Mesenchymal stem cell (in vitro differentiated cells and primary cell): ENCODE results near the gene RRP9.
"Not testable (repeated sequence)": the region's sequence is repeated elsewhere in the genome, so short reads cannot be mapped to it uniquely, and the experiment has no call there.

Experiments used
- DNase-seq: peaks from one replicate; pipeline ENCODE4 v3.0.0-alpha.2; 2013
- H2AFZ ChIP-seq: one replicate; pipeline ENCODE4 v1.6.1; 2013; ENCODE audit warnings: low read depth, mild to moderate bottlenecking, control low read depth, inconsistent platforms, low read length, moderate library complexity
- H2AK5ac ChIP-seq: 2 replicates; pipeline ENCODE4 v1.6.1; 2013; ENCODE audit warnings: low read length, moderate library complexity, mild to moderate bottlenecking, inconsistent platforms; ENCODE audit not compliant: severe bottlenecking
- H2BK120ac ChIP-seq: one replicate; pipeline ENCODE4 v1.6.1; 2013; ENCODE audit warnings: low read depth, mild to moderate bottlenecking, inconsistent platforms, low read length, moderate library complexity
- H2BK12ac ChIP-seq, 2 experiments: one replicate each; pipeline ENCODE4 v1.6.1; 2013; ENCODE audit warnings: inconsistent platforms in 2 of 2, low read length in 2 of 2, mild to moderate bottlenecking in 2 of 2, moderate library complexity in 2 of 2, control low read depth in 1 of 2
- H2BK15ac ChIP-seq: one replicate; pipeline ENCODE4 v1.6.1; 2013; ENCODE audit warnings: mild to moderate bottlenecking, low read depth, inconsistent platforms; ENCODE audit not compliant: poor library complexity, severe bottlenecking
- H2BK5ac ChIP-seq: 2 replicates; pipeline ENCODE4 v1.6.1; 2013; ENCODE audit warnings: low read depth, mild to moderate bottlenecking, low read length, control low read depth, inconsistent platforms; ENCODE audit not compliant: poor library complexity, severe bottlenecking
- H3K14ac ChIP-seq, 2 experiments: one replicate each; pipeline ENCODE4 v1.6.1; 2013; ENCODE audit warnings: inconsistent platforms in 2 of 2, low read length in 2 of 2, control low read depth in 1 of 2, mild to moderate bottlenecking in 1 of 2, moderate library complexity in 1 of 2
- H3K18ac ChIP-seq, 2 experiments: one replicate each; pipeline ENCODE4 v1.6.1; 2013; ENCODE audit warnings: inconsistent platforms in 2 of 2, low read length in 2 of 2, control low read depth in 1 of 2, low read depth in 1 of 2, mild to moderate bottlenecking in 1 of 2
- H3K23ac ChIP-seq, 2 experiments: one replicate each; pipeline ENCODE4 v1.6.1; 2013; ENCODE audit warnings: inconsistent platforms in 2 of 2, low read length in 2 of 2, mild to moderate bottlenecking in 2 of 2, moderate library complexity in 2 of 2, control low read depth in 1 of 2
- H3K27ac ChIP-seq: 2 replicates; pipeline ENCODE4 v1.5.1; 2013; ENCODE audit warnings: mild to moderate bottlenecking, moderate library complexity, low read length, control low read depth, inconsistent platforms; ENCODE audit not compliant: poor library complexity, severe bottlenecking
- H3K27me3 ChIP-seq, 2 experiments: 2 replicates each; pipeline versions ENCODE4 v1.6.1 to v1.7.0; 2013; ENCODE audit warnings: low read length in 2 of 2, mild to moderate bottlenecking in 2 of 2, moderate library complexity in 2 of 2, control low read depth in 1 of 2, inconsistent platforms in 1 of 2; ENCODE audit not compliant: control insufficient read depth in 1 of 2, insufficient read depth in 1 of 2
- H3K36me3 ChIP-seq, 2 experiments: 2 replicates each; pipeline versions ENCODE4 v1.6.1 to v1.7.0; 2013; ENCODE audit warnings: low read length in 2 of 2, control low read depth in 1 of 2, inconsistent platforms in 1 of 2, low read depth in 1 of 2, mild to moderate bottlenecking in 1 of 2; ENCODE audit not compliant: insufficient read depth in 2 of 2, control insufficient read depth in 1 of 2
- H3K4ac ChIP-seq, 2 experiments: one replicate each; pipeline ENCODE4 v1.6.1; 2013; ENCODE audit warnings: inconsistent platforms in 2 of 2, low read length in 2 of 2, mild to moderate bottlenecking in 2 of 2, moderate library complexity in 2 of 2, control low read depth in 1 of 2, low read depth in 1 of 2
- H3K4me1 ChIP-seq: 2 replicates; pipeline ENCODE4 v1.6.1; 2013; ENCODE audit warnings: low read depth, low read length, control low read depth; ENCODE audit not compliant: control insufficient read depth, insufficient read depth
- H3K4me2 ChIP-seq: 2 replicates; pipeline ENCODE4 v1.6.1; 2013; ENCODE audit warnings: low read length, mild to moderate bottlenecking, inconsistent platforms; ENCODE audit not compliant: poor library complexity, severe bottlenecking
- H3K4me3 ChIP-seq, 2 experiments: 2 replicates each; pipeline versions ENCODE4 v1.5.1 to v1.7.0; 2013; ENCODE audit warnings: low read length in 2 of 2, mild to moderate bottlenecking in 2 of 2, control low read depth in 1 of 2, low read depth in 1 of 2; ENCODE audit not compliant: insufficient read depth in 1 of 2
- H3K79me1 ChIP-seq: replicated peaks from 2 replicates; pipeline ENCODE4 v1.6.1; 2013; ENCODE audit warnings: mild to moderate bottlenecking, control low read depth, low read length, inconsistent platforms; ENCODE audit not compliant: poor library complexity, severe bottlenecking
- H3K9ac ChIP-seq: 2 replicates; pipeline ENCODE4 v1.7.0; 2013; ENCODE audit warnings: mild to moderate bottlenecking, low read length, moderate library complexity
- H3K9me3 ChIP-seq: 2 replicates; pipeline ENCODE4 v1.7.0; 2013; ENCODE audit warnings: mild to moderate bottlenecking, low read length; ENCODE audit not compliant: control insufficient read depth
- H4K8ac ChIP-seq: one replicate; pipeline ENCODE4 v1.6.1; 2013; ENCODE audit warnings: inconsistent platforms, mild to moderate bottlenecking, low read length, moderate library complexity
- H4K91ac ChIP-seq: one replicate; pipeline ENCODE4 v1.6.1; 2013; ENCODE audit warnings: mild to moderate bottlenecking, low read length, inconsistent platforms
- WGBS: methylation state at CpG from one replicate; pipeline ENCODE4 v1.1.7; 2013; ENCODE audit warnings: mixed read lengths; 5-methylcytosine and 5-hydroxymethylcytosine counted together

Gene RRP9

DNA sequence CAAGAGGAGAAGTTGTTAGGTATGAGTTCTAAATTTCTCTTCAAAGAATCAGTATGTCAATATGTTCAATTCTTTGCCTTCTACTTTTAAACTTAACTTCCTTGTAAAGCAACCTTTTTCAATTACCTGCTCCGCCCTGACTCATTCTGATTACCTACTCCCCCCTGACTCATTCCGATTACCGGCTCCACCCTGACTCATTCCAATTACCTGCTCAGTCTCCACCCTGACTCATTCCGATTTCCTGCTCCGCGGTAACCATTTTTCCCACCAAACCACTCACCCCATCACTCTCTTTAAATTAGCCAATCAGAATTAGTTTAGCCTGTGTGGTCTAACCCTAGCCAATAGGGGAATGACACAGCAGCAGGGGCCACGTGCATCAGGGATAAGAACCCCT, 39.3 kb downstream of the RRP9 start:
- not testable (repeated sequence) for H3K27me3 ChIP-seq, H3K79me1 ChIP-seq, H2BK120ac ChIP-seq, H3K23ac ChIP-seq, H4K91ac ChIP-seq, H3K9me3 ChIP-seq, DNase-seq, H2AK5ac ChIP-seq, H2BK12ac ChIP-seq, H3K4me1 ChIP-seq, H3K18ac ChIP-seq, H3K4ac ChIP-seq, H4K8ac ChIP-seq, H3K4me2 ChIP-seq, H3K14ac ChIP-seq, H3K27ac ChIP-seq, H3K4me3 ChIP-seq, H3K9ac ChIP-seq, H2BK15ac ChIP-seq, H2AFZ ChIP-seq, H3K36me3 ChIP-seq, H2BK5ac ChIP-seq
- 73% methylated on average over 6 of the region's 7 CpGs for WGBS

DNA sequence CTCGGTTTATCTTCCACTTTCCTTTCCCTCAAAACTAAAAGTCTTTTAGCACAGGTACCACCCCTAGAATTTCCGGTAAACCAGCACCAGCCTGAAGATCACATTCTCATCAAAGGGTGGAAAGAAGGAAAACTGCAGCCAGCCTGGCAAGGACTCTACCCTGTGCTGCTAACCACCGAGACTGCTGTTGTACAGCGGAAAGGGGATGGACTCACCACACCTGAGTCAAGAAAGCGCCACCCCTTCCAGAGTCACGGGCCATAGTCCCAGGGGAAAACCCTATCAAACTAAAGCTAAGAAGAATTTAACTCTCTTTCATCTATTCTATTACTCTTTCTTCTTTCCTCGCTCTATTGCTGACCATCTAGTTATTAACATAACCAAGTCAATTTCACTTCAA, 41.7 kb downstream of the RRP9 start:
- H4K91ac ChIP-seq, H3K36me3 ChIP-seq, H3K14ac ChIP-seq, H3K4me3 ChIP-seq, H4K8ac ChIP-seq, H2BK120ac ChIP-seq, H2AK5ac ChIP-seq, H2BK12ac ChIP-seq, H2BK5ac ChIP-seq, H2AFZ ChIP-seq, H2BK15ac ChIP-seq, H3K4me1 ChIP-seq, H3K23ac ChIP-seq, H3K79me1 ChIP-seq, H3K27ac ChIP-seq, H3K4me2 ChIP-seq, H3K4ac ChIP-seq, DNase-seq, H3K9me3 ChIP-seq, H3K9ac ChIP-seq, H3K18ac ChIP-seq: not testable (repeated sequence)
- H3K27me3 ChIP-seq: peaks cover 11 to 14% of the 10 kb centered on the region in 2 experiments
- WGBS: 71% methylated on average over 6 of the region's 7 CpGs

DNA sequence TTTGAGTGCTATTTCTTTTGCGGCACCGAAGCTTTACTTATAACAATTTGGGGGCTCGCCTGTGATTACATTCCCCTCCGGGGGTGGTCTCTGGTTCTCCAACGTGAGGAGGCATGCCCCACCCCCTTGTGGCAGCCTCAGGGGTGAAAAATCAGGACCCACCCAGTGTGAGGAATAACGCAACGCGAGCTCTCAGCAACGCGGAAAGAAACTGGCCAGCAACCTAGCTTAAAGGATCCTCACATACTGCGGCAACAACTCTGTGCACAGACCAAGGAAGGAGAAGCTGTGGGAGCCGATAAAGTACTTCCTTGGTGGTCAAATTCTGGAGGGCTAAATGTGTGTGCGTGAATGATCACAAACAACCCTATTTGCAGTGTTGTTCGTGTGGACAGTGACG, 44.3 kb downstream of the RRP9 start:
- Histone ChIP-seq H3K4me2 (no peak overlapping the region), H2BK12ac (no peak overlapping the region), H4K91ac (no peak overlapping the region), H2BK5ac (no peak overlapping the region), H4K8ac (no peak overlapping the region), H2AFZ (no peak overlapping the region), H3K9ac (no peak overlapping the region), H3K14ac (no peak overlapping the region), H2AK5ac (no peak overlapping the region), H3K27me3 (peaks cover 11 to 20% of the 10 kb centered on the region in 2 experiments), H3K4ac (no peak overlapping the region), H3K18ac (no peak overlapping the region), H2BK120ac (no peak overlapping the region), H2BK15ac (no peak overlapping the region), H3K9me3 (no peaks in the 10 kb centered on the region), H3K27ac (no peak overlapping the region), H3K79me1 (no peaks in the 10 kb centered on the region), H3K36me3 (no peaks in the 10 kb centered on the region), H3K4me1 (no peaks in the 10 kb centered on the region), H3K23ac (no peak overlapping the region), H3K4me3 (no peak overlapping the region)
- 92% methylated on average over 15 of the region's 15 CpGs for WGBS
- DNase-seq: no peak

DNA sequence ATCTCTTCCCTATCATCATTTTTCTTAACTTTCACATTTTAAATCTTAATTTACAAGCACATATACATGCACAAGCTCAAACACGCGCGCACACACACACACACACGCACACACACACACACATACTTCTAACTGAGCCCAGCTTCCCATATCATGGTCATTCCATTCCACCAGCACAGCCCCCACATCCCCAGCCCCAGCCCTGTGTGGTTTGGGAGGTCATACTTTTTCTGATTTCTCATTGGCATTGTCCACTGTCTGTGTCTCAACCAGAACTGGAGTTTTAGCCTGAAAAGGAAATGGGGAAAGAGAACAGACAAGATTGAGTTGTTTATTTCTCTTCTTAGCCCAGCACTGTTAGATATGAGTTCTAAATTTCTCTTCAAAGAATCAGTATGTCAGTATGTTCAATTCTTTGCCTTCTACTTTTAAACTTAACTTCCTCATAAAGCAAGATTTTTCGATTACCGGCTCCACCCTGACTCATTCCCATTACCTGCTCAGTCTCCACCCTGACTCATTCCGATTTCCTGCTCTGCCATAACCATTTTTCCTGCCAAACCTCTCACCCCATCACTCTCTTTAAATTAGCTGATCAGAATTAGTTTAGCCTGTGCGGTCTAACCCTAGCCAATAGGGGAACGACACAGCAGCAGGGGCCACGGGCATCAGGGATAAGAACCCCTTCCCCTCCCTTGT, 44.9 kb downstream of the RRP9 start:
- no peak overlapping the region for H3K18ac ChIP-seq
- no peaks in the 10 kb centered on the region for H3K36me3 ChIP-seq
- H3K27me3 ChIP-seq: peaks cover 11 to 26% of the 10 kb centered on the region in 2 experiments
- H2BK15ac ChIP-seq: no peak overlapping the region
- no peak overlapping the region for H3K9ac ChIP-seq
- no peak overlapping the region for H4K91ac ChIP-seq
- no peak overlapping the region for H3K27ac ChIP-seq
- H3K4me2 ChIP-seq: no peak overlapping the region
- H2BK5ac ChIP-seq: no peak overlapping the region
- H3K14ac ChIP-seq: no peak overlapping the region
- no peak overlapping the region for H2BK120ac ChIP-seq
- no peak overlapping the region for H3K23ac ChIP-seq
- H2AK5ac ChIP-seq: no peak overlapping the region
- no peak overlapping the region for H3K4me3 ChIP-seq
- H4K8ac ChIP-seq: no peak overlapping the region
- H3K4me1 ChIP-seq: no peaks in the 10 kb centered on the region
- no peak overlapping the region for H2BK12ac ChIP-seq
- H3K4ac ChIP-seq: no peak overlapping the region
- no peaks in the 10 kb centered on the region for H3K9me3 ChIP-seq
- DNase-seq: no peak
- H3K79me1 ChIP-seq: no peaks in the 10 kb centered on the region
- 90% methylated on average over 10 of the region's 10 CpGs for WGBS
- no peak overlapping the region for H2AFZ ChIP-seq
